GM18867 (cell line): Measurements from ENCODE around the gene NBAS.
"Not testable (repeated sequence)": the region's sequence is repeated elsewhere in the genome, so short reads cannot be mapped to it uniquely, and the experiment has no call there.

Source experiments
- ATAC-seq: cut with Tn5 transposase; IDR thresholded peaks from one replicate; pipeline ENCODE4 v1.9.1; 2021; ENCODE audit warnings: mild to moderate bottlenecking, moderate library complexity; ENCODE audit not compliant: unreplicated experiment

The NBAS gene

DNA sequence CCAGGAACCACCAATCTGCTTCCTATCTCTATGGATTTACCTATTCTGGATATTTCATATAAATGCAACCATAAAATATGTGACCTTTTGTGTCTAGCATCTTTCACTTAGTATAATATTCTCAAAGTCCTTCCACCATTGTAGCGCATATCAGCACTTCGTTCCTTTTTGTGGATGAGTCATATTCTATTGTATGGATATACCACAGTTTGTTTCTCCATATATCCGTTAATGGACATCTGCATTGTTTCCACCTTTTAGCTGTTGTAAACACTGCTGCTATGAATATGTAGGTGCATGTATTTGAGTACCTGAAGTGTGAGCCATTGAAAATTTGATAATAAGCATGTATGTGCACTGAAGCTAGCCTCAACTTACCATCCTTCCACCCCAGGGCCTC, 80.1 kb downstream of the NBAS start:
- no peak for ATAC-seq

DNA sequence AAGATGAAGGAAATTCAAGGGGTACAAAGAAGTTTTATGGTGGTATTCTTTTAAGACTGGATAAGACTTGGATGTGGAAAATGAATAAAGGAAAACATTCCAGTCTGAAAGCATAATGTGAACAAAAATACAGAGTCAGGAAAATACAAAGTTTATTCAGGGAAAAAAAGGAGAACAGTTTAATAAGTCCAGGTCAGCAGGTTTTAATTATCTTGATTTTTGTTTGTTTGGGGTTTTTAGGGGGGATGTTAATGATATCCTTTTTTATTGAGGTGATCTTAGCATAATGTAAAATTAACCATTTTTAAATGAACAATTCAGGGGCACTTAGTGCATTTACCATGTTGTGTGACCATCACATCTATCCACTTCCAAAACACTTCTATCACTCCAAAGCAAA, 80.6 kb downstream of the NBAS start:
- ATAC-seq: no peak

DNA sequence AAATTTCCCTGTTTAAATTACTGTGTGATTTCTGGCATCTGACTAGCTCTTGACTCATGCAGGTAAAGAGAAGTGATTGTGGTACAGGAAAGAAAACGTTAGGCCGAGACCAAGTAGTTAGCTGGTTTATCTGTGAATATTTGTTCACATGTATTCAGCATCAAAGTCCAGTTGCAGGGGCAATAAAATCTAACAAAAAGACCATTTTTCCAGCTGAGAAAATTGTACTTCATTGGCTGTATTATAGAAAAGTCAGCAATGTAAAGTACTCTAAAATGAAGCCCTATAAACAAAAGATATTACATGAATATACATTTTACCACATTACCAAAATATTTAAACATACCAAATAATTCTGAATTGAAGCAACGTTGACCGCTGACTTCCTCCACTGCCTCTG, 88.3 kb downstream of the NBAS start:
- ATAC-seq: no peak

DNA sequence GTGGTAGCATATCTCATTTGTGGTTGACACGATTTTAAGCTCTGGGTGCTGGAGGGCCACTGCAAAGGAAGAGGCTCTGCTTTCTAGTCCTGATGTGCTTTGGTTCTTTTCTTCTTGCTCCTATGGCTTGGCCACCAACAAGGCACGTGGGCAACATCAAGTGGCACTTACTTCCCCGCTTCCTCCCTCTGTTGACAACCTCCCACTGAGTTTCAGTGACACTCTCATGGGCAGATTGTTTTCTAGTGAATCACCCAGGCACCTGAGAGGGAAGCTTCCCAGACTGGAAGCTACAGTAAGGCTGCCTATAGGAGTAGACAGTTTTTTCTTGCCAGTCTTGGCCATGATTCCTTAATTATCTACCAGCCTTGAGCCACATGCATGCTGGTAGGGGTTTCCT, 89.0 kb downstream of the NBAS start:
- ATAC-seq: no peak

DNA sequence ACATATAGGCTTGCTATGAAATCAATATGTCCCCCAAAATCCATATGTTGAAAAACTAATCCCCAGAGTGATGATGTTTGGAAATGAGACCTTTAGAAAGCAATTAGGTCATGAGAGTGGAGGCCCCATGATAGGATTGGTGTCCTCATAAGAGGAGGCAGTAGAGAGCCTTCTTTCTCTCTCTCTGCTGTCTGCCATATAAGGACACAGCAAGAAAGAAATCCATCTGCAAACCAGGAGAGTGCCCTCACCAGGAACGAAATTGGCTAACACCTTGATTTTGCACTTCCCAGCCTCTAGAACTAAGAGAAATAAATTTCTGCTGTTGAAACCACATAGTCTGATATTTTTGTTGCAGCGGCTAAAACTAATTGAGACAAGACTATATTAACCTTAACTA, 89.5 kb downstream of the NBAS start:
- ATAC-seq: no peak

DNA sequence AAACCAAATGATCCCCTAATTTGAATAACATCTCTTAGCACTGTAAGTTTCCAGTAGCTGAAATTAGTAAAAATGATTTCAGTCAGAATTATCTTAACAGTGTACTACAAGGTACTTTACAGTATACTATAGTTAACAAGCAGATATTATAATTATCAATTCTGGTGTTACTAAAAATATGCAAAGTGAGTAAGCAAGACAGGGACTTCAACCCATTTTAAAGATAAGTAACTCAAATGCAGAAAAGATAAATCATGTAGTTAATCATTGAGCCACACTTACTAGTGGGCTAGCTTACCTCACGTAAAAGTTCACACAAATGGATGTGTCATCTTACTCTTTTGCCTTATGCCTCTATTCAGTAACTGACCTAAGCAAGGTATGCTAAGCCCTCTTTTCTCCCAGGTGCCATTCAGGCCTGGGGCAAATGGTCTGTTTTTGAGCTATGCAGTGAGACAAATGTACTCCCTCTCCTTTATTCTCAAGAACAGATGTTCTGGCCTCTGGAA, 101.0 kb downstream of the NBAS start:
- no peak for ATAC-seq

DNA sequence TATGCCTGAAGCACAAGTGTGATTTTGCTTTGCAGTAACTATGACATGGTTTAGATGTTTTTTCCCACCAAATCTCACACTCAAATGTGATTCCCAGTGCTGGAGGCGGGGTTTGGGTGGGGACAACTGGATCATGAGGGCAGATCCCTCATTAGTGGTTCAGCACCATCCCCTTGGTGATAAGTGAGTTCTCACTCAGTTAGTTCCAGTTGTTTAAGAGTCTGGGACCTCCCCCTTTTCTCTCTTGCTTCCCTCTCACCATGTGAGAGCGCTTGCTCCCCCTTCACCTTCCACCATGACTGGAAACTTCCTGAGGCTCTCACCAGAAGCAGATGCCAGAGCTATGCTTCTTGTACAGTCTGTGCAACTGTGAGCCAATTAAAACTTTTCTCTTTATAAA, 102.9 kb downstream of the NBAS start:
- no peak for ATAC-seq

DNA sequence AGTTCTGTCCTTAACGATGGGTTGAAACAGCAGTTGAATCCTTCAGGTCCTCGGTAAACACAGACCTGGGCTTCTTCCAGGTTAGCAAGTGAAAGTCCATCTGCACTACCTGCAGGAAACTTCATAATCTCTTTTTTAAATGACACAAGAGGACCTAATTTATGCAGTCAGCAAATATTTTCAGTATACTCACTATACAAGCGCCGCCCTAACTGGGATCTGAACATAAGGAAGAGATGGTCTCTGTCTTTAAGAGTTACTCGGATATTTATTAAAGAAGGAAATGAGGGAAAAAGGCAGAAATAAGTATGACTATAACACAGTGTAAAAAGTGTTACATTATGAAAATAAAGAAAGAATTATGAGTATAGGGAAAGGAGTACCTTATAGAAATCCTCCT, 103.3 kb downstream of the NBAS start:
- no peak for ATAC-seq

DNA sequence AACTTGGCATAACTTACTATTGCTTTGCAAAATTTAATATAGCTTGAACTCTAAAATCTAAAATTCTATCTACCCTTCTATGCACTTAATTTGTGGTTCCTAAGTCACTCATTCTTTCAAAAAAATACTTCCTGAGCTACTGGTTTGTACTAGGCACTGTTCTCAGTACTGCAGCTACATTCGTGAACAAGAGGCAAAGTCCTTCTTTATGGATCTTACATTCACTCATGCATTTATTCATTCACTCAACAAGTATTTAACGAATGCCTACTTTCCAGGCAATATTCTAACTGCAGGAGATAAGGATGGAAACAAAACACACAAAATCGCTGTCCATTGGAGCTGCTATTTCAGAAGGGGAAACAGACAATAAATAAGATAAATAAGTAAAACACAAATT, 104.8 kb downstream of the NBAS start:
- ATAC-seq: no peak

DNA sequence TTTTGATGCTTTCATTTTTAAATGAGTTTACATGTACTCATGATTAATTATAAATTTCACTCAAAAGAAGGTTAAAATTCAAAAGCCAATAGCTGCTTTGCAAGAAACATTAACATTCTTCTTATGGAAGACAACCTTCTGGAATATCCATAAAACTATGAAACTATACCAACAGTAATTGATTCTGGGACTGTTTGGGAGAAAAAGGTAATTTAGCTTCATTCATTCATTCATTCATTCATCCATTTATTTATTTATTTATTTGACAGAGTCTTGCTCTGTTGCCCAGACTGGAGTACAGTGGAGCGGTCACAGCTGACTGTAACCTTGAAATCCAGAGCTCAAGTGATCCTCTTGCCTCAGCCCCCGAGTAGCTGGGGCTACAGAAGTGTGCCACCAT, 110.3 kb downstream of the NBAS start:
- ATAC-seq: no peak

DNA sequence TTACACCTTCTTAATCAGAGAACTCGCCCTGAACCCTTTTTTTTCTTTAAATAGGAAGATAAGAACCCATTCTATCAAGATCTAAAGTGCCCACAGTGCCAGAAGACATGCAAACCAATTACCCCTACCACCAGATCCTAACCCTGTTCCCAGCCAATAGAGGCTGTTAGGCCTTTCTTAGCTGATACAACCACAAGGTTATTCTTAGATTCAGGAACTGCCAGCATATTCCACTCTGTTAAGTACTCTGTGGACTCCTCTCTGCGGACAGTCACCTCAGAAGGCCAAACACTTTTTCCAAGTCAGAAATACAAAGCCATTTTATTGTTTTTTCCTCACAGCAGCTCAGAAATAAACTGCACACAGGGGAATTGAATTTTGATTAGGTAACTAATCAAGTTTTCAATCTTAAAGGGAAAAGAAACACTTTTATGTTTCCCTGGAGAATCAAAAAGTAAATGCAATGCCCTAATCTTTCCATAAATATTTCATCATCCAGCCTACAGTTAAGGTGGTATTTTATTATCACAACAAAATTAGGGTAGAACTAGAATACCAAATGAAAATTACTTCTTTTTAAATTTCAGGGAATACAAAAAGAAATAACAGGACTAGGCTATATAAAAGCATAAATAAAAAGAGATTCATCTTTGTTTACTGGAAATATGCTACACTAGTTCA, 111.4 kb downstream of the NBAS start:
- no peak for ATAC-seq

DNA sequence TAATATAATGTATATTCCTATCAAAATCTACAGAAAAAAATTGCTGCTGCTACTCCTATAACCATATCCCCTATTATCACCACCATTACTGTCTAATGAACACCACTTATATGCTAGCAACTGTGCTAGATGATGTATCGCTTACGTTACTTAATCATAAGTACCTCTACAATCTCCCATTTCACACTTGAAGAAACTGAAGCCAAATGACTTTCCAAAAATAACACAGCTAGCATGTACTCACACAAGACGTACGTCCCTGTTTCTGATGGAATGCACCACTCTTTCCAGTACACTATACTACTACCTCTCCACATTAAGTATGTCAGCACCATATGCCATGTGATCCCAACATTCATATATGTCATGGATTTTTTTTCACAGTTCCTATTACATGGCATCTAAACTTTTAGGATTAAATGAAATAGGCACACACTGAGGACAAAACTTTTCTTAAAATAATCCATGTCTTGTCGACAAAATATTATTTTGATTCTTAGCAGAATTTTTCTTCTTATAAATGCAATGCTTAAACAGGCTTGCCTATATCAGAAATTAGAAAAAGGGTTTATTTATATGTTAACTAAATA, 112.8 kb downstream of the NBAS start:
- no peak for ATAC-seq

DNA sequence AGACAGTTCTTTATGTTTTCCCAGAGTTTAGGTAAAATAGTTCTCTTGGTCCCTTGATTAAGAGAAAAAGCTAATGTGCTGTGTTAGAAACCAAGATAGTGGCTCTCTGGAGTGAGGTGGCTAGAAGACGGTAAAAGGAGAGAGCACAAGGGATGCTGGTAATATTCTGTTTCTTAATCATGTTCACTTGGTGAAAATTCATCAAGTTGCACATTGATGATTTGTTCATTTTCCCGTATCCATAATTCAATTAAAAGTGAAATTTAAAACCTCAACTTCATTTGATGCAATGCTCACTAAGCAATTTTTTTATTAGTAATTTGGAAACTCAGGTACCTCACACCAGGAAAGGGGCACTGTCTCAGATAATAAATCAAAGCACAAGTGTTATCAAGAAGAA, 113.8 kb downstream of the NBAS start:
- no peak for ATAC-seq

DNA sequence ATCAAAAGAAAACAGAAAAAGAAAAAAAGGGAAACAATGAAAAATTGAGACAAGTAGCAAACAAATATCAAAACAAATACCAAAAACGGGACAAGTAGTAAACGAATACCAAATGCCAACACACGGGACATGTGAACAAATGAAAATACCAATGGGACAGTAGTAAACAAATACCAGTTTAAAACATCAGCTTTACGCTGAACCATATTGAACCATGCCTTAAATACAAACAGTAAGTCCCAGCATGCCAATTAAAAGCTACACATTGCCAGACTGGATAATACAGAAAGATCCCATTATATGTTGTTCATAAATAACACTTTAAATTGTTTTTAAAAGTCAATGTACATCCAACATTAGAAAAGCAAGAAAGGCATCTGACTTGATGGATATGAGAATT, 114.2 kb downstream of the NBAS start:
- ATAC-seq: no peak

DNA sequence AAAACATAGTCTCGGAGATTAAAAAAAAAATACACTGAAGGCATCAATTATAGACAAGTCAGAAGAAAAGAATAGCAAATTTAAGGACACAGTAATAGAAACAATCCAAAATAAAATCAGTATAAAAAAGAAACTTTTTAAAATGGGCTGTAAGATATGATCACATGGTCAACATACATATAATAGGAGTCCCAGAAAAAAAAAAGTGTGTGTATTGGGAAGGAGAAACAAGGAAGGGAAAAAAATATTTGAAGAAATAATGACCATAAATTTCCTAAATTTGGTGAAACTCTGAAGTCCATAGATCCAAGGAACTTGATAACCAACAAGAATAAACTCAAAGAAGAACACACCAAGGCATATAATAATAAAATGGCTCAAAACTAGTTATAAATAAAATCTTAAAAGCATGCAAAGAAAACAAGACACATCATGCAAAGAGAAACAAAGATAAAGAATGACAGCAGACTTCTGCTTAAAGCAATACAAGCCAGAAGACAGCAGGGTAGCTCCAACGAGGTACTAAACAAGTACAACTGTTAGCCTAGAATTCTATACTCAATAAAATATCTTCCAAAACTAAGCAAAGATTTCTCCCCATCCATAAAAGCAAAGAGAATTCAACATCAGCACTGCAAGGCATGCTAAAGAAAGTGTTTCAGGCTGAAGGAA, 115.1 kb downstream of the NBAS start:
- ATAC-seq: no peak

DNA sequence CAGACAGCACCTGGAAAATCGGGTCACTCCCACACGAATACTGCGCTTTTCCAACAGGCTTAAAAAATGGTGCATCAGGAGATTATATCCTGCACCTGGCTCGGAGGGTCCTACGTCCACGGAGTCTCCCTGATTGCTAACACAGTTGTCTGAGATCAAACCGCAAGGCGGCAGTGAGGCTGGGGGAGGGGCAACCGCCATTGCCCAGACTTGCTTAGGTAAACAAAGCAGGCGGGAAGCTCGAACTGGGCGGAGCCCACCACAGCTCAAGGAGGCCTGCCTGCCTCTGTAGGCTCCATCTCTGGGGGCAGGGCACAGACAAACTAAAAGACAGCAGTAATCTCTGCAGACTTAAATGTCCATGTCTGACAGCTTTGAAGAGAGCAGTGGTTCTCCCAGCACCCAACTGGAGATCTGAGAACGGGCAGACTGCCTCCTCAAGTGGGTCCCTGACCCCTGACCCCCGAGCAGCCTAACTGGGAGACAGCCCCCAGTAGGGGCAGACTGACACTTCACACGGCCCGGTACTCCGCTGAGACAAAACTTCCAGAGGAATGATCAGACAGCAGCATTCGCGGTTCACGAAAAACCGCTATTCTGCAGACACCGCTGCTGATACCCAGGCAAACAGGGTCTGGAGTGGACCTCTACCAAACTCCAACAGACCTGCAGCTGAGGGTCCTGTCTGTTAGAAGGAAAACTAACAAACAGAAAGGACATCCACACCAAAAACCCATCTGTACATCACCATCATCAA, 121.2 kb downstream of the NBAS start:
- ATAC-seq: not testable (repeated sequence)

DNA sequence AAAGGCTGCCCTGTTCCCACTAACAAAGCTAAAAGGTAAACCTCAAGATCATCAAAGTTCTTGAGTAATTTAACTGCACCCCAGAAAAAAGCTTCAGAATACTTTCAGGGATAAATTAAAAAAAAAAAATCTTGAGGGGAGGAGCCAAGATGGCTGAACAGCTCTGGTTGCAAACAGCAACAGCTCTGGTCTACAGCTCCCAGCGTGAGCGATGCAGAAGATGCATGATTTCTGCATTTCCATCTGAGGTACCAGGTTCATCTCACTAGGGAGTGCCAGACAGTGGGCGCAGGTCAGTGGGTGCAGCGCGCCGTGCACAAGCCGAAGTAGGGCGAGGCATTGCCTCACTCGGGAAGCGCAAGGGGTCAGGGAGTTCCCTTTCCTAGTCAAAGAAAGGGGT, 121.8 kb downstream of the NBAS start:
- ATAC-seq: not testable (repeated sequence)

DNA sequence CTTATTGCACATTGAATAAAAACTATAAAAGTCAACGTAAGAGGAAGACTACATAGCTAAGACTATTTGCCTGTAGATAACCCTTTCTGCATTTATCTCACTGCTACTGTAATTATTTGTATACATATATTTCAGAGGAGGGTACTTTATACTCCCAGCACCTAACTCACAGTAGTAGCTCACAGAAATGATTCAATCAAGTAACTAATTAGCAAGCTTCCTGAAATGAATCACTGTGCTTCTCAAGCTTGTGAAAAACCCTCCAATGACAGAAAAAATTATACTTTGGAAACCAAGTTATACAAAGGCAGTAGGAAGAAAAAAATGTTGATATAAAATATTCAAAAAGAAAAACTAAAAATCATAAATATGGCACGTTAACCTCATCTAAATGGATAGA, 124.9 kb downstream of the NBAS start:
- no peak for ATAC-seq

DNA sequence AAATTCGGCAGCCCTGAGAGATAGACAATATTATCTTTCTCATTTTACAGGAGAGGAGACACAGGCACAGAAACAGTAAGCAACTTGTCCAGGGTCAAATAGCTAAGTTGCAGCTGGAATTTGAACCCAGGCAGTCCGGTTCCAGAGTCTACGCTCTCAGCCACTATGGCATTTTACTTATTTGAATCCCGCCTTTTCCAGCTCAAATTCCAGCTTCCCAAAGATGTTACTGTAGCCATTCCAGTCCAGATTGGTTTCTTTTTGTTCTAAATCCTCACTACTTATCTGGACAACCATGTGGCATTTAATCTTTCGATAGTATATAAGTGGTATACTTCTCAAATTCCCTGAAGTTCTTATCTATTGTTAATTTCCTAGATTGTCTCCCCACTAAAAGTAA, 125.7 kb downstream of the NBAS start:
- ATAC-seq: no peak

DNA sequence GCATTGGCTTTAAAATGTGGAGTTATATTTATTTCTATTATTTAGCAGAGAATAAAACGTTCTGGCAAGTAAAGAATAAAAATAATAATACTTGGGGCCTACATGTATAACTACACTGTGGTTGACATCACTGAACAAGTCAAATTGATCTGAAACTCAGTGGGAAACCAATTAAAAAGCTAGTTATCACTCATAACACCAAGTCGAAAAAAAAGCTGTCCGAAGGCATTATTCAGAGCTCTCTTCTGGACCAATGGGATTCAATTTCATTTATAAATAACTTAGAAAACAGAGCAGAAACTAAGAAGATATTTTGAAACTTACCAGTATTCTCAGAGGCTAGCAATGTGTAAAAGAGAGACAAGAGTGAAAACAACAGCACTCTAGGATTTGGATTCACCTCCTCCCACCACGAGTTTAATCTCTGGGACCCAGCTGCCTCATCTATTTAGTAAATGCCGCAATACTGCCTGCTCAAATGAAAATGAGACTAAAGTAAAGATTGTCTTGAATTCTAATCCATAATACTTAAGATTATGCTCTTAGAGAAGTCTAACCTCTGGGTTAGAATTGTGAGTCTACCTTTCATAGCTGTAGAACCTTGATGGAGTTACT, 128.4 kb downstream of the NBAS start:
- no peak for ATAC-seq

DNA sequence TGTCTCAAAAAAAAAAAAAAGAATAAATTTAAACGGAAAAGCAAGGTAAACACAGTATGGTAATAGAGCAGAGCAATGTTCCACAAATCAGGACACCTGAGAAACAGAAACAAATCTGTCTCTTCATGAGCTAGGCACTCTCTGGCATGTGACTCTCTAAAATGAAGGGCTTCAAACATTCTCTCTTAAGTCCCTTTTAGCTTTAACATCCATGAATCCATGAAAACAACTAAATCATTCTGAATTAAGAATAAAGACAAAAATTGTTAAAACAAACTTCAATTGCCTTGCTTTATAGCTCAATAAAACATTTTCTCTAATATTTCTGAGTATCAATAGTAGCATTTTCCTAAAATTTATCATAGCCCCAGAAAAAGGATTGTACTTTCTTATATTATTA, 132.1 kb downstream of the NBAS start:
- ATAC-seq: no peak
